Activated effector memory CD4-positive, alpha-beta T cell treated with Interleukin-2 at 50 U/mL for 16 hours (primary cell): Measurements from ENCODE around the gene DIP2C.
"Not testable (repeated sequence)": the region's sequence is repeated elsewhere in the genome, so short reads cannot be mapped to it uniquely, and the experiment has no call there.

Experiments used
- DNase-seq: peaks from one replicate; pipeline ENCODE4 v3.0.0-alpha.2; 2020

Gene DIP2C

GRCh38 chr10:548238-548901, 141.1 kb downstream of the DIP2C start:
- DNase-seq: no peak

- no peak for DNase-seq
These were observed 141.8 kb downstream of the DIP2C start for GRCh38 chr10:547591-548081.

- DNase-seq: no peak
These were observed 142.4 kb downstream of the DIP2C start for GRCh38 chr10:546971-547590.

- DNase-seq: no peak
These were observed 143.0 kb downstream of the DIP2C start for GRCh38 chr10:546451-546850.

- no peak for DNase-seq
These were observed 145.3 kb downstream of the DIP2C start for GRCh38 chr10:543862-544822.

GRCh38 chr10:543131-543530, 146.3 kb downstream of the DIP2C start:
- DNase-seq: no peak

GRCh38 chr10:541750-542371, 147.6 kb downstream of the DIP2C start:
- no peak for DNase-seq

GRCh38 chr10:541041-541440, 148.4 kb downstream of the DIP2C start:
- DNase-seq: no peak

- no peak for DNase-seq
These were observed 150.6 kb downstream of the DIP2C start for GRCh38 chr10:538895-539294.

- no peak for DNase-seq
These were observed 152.5 kb downstream of the DIP2C start for GRCh38 chr10:536935-537334.

- DNase-seq: no peak
These were observed 153.0 kb downstream of the DIP2C start for GRCh38 chr10:536371-536925.

GRCh38 chr10:535952-536351, 153.5 kb downstream of the DIP2C start:
- DNase-seq: no peak

- DNase-seq: no peak
These were observed 154.4 kb downstream of the DIP2C start for GRCh38 chr10:535051-535450.

GRCh38 chr10:534047-534566, 155.4 kb downstream of the DIP2C start:
- no peak for DNase-seq

GRCh38 chr10:533611-534010, 155.9 kb downstream of the DIP2C start:
- no peak for DNase-seq

GRCh38 chr10:533186-533585, 156.3 kb downstream of the DIP2C start:
- no peak for DNase-seq

- not testable (repeated sequence) for DNase-seq
These were observed 157.1 kb downstream of the DIP2C start for GRCh38 chr10:532331-532730.

- no peak for DNase-seq
These were observed 157.9 kb downstream of the DIP2C start for GRCh38 chr10:531541-531940.

GRCh38 chr10:530717-531116, 158.8 kb downstream of the DIP2C start:
- DNase-seq: no peak

- no peak for DNase-seq
These were observed 159.8 kb downstream of the DIP2C start for GRCh38 chr10:529468-530230.
